ENCODE data around the gene PGM5.
A peak's percentile ranks its signal among the peaks of the same experiment; 100 is the strongest.

Gene PGM5

DNA sequence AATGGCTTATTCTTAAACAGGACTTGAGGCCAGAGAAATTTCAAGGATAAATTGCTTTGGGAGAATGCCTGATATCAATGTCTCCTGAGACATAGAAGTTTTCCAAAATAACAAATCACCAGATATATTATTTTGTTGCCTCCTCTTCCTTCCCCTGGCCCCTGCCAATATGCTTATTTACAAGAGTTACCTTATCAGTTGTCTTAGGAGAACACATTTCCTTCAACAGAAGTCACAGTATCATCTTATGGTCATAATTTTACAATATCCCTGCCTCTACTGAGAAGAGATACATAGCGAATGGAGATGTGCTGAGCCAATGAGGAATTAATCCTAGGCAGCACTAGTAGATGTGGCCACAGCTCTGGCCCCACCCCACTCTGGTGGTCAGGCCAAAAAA is 141.2 kb downstream of the PGM5 start:
- DNase-seq (ENCODE audit: low spot score): no peak

DNA sequence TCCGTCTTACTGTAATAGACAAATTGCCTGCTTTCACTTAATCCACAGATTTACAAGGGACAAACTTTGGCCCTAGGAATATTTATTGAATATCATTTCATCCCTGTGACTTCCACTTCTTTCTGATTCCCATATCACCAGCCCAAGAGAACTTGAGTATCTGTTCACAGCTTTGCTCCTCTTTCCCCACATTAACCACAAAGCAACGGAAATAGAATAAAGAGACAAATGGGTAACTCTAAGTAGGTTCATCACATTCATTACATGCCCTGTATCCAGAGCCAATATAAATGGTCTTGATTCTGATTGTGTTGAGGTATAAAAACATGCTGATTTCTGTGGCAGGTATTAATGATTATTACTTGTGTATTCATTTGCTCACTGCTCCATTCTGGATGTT is 142.4 kb downstream of the PGM5 start:
- no peak for DNase-seq (ENCODE audit: low spot score)

DNA sequence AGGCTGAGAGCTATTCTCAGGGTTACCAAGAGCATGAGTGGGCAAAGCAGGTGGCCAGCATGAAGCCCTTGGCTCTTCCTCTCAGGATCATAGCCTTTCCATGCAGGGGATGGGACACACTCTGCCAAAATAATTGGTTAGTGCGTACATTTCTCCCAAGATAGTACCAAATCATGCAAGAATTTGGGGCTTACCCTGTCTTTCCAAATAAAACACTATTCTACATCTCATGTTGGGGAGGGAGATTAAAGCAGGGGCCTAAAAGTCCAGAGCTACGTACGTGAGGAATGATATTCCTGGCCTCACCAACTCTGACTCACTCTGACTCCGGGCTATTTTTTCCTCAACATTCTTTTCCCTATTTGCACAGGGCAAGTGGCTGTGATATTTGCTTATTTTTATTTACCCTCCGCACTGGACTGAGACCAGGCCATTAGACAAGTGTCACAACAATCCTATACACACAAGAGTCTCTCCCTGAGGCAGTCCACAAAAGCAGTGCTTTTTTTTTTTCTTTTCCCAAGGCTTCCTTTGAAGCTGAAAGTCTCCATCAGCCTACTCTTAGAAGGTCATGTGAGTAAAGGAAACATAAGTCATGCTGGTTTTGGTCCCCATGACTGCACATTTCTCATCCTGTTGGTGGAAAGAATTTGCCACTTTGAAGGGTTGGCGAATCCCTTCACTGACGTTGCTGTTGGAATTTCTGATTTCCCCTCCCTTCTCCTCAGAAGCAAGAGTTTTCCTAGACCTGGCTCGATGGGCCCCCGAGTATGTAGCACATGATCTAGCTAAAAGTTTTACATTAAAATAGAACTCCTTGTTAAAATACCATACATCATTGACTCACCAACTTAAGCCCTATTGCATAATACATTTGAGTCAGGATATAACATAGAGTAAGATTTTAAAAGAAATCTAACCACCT is 144.3 kb downstream of the PGM5 start:
- DNase-seq (ENCODE audit: low spot score): no peak

DNA sequence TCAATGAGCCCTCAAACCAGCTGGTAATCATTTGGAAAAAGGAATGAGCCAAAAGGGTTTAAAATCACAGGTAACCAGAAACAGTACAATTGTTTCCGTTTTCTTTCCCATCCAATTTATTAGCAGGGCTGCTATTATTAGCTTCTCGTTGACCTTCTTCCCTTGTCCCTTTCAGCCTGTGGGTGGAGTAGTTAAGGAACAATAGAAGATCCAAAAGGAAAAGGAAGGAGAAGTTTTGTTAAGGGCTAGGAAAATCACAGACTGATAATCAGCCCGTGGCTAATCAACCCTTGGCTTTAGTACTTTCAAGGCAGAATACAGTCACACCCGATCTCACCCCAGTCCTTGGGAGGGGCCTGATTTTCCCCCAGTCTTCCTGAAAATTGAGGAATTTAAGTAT is 145.9 kb downstream of the PGM5 start:
- DNase-seq (ENCODE audit: low spot score): no peak

DNA sequence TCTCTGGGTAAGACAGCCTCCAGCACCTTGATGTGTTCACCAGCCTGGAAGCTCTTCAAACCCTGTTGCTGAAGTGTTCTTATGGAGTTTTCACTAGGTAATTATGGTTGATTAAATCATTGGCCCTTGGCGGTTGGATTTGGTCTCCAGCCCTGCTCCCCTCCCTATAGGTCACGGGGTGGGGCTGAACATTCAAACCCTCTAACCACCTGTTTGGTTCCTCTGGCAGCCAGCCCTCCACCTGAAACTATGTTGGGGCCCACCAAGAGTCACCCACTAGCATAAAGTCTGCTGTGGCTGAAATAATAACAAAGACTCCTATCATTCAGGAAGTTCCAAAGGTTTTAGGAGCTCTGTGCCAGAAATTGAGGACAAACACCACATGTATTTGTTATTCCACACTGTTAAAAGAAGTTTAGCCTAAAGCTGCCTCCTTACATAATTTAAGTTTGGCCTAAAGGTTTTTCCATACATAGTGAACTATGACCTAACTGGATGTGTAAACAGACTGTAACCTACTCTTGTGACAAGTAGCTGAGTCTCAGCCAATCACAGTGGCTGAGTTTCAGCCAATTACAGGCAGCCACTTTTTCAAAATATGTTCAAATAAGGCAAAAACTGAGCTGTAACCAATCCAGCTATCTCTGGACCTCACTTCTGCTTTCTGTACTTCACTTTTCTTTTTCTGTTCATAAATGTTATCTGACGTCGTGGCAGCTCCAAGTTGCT is 149.4 kb downstream of the PGM5 start:
- no peak for DNase-seq (ENCODE audit: low spot score)

DNA sequence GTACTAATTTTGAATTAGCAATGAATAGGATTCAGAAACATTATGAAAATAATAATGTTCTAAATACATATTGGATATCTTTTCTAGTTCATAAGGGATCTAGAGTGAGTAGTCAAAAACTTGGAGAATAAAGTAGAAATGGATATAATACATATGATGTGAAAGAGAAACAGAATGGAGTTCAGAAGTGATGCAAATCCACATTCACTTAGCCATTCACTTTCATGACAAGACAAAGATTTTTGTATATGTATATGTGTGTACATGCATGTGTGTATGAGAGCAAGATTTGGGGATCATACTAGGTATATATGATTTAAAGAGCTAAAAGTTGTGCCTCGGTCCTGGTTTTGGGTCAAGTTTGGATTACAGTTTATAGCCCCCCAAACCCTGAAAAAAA is 150.1 kb downstream of the PGM5 start:
- DNase-seq (ENCODE audit: low spot score): no peak

DNA sequence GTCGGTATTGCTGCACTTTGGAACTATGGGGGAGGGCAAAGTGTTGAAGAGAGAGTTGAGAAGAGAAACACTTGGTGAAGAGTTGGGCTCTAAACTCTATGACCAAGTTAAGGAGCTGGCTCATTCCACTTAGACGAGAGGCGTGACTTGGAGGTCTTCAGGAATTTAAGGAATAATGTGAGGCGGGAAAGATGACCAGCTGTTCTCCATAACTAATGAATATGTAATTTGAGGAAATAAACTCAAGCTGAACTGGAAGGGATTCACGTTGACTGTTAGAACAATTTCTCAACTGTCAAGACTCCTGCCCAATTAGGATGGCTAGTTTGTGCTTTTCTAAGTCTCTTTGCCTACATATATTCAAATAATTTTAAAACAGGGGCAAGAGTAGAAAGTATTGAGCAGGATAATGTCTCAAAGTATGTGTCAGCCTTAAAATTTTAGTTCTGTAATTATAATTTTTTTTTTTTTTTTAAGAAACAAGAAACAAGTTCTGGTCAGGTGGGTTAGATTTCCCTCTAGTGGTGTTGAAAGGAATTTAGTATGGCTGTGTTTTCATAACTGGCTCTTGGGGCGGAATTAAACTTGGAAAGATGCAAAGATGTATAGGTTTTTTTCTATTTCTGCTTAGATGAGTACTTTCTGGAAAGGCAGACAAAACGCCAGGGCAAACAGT is 150.9 kb downstream of the PGM5 start:
- no peak for DNase-seq (ENCODE audit: low spot score)

DNA sequence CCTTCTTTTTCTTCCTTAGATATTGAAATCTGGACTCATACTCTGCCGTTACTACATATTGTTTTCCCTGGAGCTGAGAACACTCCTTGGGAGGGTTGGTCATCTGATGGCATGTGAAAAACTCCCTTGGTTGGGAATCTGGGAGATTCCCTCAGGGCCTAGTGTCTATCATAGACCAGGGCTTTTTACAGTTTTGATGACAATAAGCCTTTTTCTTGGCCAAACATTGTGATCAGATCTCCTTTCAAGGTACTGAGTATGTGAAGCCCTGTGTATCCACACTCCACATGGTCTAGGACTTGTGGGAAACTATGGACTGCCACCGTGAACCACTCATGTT is 151.4 kb downstream of the PGM5 start:
- no peak for DNase-seq (ENCODE audit: low spot score)

DNA sequence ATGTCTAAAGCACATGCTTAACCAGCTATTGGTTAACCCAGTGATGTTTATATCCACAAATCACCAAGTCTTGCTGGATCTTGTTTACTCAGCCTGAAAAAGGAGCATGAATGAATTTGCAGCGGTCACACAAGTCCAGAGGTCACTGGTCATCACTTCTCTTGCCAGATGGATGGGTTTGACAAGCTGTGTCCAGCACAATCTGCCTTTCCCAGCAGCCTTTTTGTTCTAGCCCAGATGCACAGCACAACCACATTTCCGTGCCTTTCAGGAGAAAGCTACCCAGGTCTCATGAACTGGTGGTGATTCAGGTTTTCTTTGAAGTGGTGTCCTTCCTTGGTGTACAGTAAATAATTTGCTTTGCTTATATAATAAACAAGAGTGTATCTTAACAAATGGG is 152.1 kb downstream of the PGM5 start:
- no peak for DNase-seq (ENCODE audit: low spot score)

DNA sequence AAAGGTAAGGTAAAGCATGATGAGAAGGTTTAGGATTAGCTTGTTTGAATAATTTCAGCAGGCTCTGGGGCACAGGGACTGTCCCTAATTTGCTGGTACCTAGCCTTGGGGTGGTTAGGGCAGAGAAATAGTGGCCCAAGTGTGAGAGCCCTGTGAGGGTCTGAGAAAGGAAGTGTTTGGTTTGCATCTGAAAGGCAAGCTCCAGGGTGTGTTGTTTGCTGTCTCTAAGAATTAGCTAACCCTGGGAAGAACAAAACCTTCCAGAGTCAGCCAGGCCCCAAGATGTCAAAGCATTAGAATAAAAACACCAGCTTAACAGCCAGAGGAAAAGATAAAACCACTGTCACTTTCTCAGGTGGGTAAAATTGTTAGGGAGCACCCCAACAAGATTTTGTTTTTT is 153.3 kb downstream of the PGM5 start:
- DNase-seq (ENCODE audit: low spot score): no peak

DNA sequence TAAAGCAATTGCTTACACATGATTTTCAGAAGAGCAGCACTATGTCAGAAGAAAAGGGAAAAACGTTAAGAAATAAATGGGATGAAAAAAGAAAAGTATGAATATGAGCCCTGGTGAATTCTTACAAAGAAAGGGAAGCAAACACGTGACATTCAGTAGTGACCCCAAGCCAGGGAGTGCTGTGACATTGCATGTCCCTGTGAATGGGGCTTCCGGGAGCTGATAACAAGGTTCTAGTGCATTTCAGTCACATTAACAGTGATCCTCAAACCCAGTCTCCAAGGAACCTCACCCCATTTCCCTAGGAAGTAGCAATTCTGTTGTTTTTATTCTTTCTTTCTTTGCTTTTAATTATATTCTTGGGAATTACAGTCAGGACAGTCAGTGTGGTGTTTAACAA is 157.0 kb downstream of the PGM5 start:
- no peak for DNase-seq (ENCODE audit: low spot score)

DNA sequence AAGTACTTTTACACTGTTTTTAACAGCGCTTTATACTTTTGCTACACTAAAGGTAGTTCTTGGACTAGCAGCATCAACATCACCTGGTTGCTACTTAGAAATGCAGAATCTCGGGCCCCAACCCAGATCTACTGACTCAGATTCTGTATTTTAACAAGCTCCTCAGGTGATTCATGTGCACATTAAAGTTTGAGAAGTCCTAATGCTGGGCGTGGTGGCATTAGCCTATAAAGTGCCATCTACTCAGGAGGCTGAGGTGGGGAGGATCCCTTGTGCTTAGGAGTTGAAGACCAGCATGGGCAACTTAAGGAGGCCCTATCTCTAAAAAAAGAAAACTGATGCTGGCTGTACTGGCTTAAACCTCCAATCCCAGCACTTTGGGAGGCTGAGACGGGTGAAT is 157.6 kb downstream of the PGM5 start:
- no peak for DNase-seq (ENCODE audit: low spot score)

DNA sequence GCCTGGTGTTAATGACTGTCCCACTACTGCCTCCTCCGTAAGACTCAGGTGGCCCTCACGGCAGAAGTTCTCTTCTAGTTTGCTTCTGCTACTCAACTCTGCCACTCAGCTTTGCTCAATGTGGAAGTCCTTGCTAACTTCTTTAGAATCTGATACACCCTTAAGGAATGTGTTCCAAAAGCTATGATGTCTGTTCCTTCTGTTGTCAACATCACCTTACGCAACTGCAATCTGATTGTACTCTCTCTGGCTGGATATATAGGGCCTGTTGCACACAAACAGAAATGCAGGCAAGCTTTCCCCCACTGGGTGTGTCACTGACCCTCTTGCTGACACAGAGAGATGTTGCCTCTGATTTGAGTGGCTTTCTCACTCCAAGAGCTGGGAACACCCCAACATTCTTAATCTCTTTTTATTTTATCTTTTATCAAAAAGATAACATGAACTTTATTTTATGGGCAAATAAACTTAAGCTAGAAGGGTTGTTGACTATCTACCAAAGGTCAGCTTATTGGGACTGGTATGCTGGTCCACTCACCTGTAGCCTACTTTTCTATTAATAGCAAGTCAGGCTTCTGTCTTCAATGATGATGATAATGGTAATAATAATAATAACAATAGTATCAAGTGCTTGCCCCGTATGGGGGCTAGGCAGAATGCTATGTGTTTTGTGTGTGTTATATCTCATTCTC is 159.1 kb downstream of the PGM5 start:
- no peak for DNase-seq (ENCODE audit: low spot score)

DNA sequence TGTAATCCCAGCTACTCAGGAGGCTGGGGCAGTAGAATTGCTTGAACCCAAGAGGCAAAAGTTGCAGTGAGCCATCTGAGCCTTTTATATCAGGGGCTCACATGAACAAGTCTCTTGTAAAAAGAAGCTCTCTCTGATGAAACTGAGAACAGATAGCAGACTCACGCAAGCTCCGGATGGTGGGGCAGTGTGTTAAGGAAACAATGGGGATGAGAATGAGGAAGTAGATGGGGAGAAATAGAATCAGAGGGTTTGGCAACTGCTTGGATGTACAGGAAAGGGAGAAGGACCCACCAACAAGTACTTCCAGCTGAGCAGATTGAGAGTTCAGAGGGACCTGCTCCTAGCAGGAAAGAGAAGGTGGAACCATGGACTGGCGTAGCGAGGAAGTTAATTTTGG is 165.7 kb downstream of the PGM5 start:
- no peak for DNase-seq (ENCODE audit: low spot score)

DNA sequence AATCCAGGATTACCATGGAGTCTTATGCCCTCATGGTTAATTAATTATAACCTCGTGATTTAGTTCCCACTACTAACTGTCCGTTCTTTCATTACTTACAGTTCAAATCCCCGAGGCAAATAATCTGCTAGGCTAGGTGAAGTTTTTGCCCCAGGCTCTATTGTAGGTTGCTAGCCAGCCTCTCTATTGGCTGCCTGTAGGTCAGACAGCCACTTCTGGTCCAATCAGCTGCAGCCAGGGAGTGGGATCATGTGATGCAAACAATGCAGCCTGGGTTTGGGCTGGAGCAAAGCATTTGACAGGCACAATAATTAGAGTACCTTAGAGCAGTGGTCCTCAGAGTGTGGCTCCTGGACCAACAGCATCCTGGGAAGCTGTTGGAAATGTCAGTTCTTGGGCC is 166.5 kb downstream of the PGM5 start:
- DNase-seq (ENCODE audit: low spot score): no peak

DNA sequence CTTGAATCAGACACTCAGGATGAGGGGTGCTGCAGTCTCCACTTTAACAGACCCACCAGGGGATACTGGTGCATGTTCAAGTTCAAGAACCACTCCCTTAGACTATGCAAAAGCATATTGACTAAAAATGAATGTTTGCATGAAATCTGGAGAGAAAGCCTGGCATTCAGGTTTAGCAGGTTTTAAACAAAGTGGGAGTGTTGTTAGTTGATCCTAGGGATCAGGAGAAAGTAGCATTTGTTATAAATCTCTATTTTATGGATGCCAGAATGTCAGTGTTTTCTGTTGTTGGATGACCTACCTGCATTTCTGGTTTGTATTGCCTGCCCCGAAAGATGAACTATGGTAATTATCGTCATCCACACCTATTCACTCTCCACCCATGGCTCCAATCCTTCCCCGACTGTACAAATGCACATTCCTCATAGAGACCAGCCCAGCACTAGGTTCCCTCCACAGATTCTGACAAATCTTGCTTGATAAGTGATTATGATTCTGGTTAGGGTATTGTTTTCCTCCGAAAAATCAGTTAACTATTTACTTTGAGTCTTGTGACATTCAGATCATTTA is 167.0 kb downstream of the PGM5 start:
- no peak for DNase-seq (ENCODE audit: low spot score)

DNA sequence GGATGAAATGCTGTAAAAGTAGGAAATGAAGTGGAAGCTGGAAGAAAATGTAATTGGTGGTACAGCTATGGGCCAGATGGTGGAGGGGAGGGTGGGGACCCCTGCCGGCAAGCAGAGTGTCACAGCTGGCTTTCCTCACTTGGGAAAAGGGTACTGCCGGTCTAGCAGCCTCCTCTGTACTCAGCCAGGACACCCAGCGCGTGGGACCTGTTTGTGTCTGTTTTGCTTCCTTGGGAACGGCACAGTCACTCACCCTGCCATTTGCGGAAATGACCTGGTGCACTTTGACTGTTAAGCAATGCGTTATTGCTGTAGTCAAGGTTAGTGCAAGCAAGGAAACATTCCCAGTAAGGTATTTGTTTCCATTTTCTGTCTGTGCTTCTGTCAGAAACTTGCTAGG is 174.2 kb downstream of the PGM5 start:
- DNase-seq (ENCODE audit: low spot score): peak; percentile 18

DNA sequence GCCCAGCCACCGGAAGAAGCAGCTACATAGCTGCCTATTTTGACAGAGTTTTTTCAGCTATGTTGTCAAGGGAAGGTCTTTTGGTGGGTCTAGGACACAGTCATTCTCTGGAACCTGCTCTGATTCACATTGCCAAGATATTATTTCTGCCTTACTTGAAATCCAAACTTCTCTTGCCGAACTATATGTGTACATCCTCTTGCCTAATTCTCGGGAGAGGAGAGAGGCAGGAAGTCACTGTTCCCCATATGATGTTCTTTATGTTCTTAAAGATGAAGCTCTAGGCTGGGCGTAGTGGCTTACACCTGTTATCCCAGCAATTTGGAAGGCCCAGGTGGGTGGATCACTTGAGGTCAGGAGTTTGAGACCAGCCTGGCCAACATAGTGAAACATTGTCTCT is 175.7 kb downstream of the PGM5 start:
- no peak for DNase-seq (ENCODE audit: low spot score)

DNA sequence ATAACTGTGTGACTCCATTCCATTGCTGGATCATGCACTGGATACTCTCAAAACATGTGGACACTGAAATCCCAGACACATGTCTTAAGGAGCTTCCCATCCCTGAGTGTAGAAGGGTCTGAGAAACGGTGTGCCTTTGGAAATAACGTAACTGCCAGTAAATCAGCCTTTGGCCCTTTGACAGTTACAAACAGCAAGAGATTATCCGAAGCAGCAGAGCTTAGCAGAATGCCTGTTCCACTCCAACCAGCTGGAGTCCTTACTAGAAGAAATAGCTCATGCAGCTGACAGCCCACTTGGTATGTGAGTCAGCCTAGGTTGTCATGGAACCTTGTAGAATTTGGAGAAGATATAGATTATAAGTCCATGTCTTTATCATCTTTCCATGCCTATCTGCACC is 177.3 kb downstream of the PGM5 start:
- DNase-seq (ENCODE audit: low spot score): no peak

DNA sequence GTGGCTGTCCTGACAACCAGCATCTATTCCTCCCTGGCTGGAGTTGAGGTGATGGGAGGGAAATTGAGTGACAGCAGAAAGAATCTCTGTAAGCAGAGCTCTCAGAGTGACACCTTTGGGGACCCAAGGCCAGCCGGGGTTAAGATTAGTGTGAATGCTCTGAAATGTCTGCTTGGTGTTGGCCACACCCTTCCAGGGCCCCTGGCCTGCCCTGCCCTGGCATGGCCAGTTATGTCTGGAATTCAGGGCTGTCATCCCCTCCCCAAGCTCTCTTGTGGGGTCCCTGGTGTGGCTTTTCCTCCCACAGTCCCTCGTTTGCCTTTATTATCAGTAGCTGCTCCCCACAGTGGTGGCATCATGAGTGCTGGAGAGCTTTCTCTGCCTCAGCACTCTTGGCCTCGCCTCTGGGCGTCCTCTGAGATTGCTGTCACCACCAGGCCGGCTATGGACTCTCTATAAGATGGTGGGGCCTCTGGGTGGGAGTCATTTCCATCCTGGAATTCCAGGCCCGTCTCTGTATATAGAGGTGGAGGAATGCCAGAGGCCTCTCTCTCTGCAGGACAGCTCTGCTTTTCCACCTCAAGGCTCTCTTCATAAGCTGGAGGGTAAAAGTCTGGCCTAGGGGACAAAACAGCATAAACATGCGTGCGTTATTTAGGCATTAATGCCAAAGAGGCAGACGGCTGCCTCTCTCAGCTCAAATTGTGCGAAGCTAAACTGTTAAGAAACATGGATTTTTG is 180.6 kb downstream of the PGM5 start:
- no peak for DNase-seq (ENCODE audit: low spot score)

DNA sequence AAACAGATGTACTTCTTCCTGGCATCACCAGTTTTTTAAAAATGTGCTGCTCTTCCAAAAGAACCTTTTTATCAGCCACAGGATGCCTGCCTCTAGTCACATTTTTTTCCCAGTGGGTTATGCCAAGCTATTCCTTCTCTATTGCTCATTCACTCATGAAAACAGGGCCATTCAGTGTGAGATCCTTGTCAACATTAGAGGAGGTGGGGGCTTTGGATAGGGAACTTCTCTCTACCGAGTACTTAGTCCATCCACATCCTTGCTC is 181.1 kb downstream of the PGM5 start:
- no peak for DNase-seq (ENCODE audit: low spot score)

DNA sequence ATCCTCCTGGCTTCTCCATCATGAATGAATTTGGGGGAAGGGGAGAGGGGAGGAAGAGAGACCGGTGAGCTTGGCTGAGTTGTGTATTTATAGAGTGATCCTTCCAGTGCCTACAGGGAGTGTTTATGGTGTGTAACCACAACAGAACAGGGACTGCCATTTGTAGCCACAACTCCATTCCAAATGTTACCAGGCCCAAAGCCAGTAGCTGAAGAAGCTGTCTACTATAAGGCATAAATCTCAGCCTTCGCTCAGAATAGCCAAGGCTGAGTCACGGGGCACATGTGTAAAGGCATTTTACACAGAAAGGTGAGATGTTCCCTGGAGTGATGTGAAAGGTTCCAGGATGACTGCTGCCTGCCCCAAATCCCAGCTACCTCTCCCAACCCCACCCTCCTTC is 181.8 kb downstream of the PGM5 start:
- no peak for DNase-seq (ENCODE audit: low spot score)

All from HuH-7.5 (cell line).